ENCODE measurements around the gene NR2F1. TPM values are rescaled to one million over a fixed set of nuclear protein-coding genes. Genes with fewer than 3 reads are reported as not detected.
A peak's percentile ranks its signal among the peaks of the same experiment; 100 is the strongest.

The NR2F1 gene
- total RNA-seq, 1 donor from 2014 or later = 34.7 TPM

GRCh38 chr5:93591323-93591945 lies 8.4 kb downstream of the NR2F1 start:
- DNase-seq = no peak

DNA sequence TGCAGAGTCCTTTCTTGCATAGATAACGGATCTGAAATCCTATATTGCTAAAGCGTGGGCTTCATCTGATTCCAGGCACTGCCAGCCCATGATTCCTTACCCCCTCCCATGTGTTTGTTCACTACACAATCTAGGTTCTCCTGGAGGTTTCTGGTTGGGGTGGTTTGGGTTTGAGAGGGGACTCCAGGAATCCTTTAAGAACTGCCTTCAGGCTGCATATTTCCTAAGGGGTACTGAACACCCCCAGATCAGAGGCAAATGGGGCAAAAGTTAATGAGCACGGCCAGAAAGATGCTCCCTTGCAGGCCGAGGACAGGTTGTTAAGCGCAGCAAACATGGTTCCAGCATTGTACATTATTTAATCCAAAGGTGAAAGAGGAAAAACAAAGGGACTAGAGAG lies 9.9 kb downstream of the NR2F1 start:
- no peak for DNase-seq

GRCh38 chr5:93593476-93594131 lies 10.6 kb downstream of the NR2F1 start:
- DNase-seq = no peak

DNA sequence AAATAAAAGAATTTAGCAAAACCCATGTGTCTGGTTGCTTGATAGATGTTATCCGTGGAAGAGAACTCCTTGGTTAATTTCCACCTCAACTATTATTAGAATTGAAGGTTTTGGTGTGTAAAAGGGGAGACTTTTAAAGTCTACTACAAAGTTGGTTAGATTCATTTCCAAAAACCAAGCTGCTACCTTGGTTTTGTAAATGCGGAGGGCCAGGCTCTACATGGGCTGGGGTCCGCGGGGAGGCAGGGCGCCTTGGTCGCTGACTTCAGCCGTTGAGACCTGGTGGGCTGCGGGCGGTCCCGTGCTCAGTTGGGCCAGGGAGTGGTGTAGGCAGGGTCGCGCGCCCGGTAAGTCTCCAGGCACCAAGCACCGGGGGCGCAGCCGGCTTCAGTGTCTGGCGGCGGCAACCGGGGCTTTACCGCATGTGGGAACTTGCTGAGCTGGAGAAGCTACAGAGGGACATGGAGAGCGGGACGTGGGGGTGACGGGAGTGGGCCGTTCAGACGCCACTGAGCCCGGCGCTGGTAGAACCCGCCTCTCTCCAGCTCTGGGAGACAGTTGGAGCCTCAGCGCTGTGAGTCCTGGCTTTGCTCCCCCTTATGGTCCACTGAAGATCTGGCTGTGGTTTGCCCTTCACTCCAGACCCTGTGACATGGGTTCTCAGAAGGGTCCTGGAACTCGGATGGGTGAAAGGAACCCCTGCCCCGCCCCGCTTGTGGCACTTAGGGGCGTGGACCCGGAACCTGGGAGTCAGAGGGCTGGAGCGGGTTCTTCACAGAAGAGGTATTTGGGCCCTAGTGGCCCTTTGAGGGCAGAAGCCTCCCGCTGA lies 11.8 kb downstream of the NR2F1 start:
- DNase-seq = no peak

- no peak for DNase-seq
Measured at GRCh38 chr5:93595420-93596147, 12.6 kb downstream of the NR2F1 start.

DNA sequence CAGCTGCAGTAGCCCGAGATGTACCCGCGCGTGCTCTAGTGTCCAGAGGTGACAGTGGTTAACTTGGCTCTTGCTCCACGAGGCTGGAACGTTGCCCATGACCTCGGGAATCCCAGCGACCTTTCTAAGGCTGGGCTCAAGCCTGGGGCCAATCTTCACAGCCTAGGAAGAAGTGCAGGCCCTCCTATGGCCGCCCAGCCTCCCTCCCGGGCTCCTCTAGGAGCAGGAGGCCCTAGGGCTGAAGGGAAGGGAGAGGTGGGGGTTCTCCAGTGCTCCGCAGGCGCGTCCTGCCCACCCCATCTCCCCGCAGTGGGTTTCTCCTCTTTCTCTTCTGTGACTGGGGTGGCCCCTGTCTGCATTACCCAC lies 13.3 kb downstream of the NR2F1 start:
- DNase-seq = no peak

- DNase-seq = peak; percentile 30
Measured at GRCh38 chr5:93596676-93597490, 13.9 kb downstream of the NR2F1 start.

- no peak for DNase-seq
Measured at GRCh38 chr5:93598091-93599000, 15.3 kb downstream of the NR2F1 start.

DNA sequence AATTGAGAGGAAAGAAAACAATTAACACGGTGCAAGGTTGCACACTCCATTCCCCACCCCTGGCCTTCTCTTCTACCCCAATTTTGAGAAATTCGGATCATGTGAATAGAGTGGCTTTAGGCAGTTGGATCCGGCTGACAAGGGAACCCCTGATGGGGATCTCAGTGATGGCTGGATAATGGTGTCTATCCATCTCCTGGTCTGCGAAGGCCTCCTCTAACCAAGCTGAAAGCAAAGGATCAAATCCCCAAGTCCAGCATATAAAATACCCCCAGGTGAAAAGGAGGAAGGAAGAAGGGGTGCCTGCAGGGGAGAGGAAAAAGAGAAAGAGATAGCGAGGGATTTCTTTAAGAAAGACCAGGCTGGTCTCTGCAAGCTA lies 16.0 kb downstream of the NR2F1 start:
- DNase-seq = no peak

GRCh38 chr5:93599399-93600120 lies 16.5 kb downstream of the NR2F1 start:
- DNase-seq = no peak

DNA sequence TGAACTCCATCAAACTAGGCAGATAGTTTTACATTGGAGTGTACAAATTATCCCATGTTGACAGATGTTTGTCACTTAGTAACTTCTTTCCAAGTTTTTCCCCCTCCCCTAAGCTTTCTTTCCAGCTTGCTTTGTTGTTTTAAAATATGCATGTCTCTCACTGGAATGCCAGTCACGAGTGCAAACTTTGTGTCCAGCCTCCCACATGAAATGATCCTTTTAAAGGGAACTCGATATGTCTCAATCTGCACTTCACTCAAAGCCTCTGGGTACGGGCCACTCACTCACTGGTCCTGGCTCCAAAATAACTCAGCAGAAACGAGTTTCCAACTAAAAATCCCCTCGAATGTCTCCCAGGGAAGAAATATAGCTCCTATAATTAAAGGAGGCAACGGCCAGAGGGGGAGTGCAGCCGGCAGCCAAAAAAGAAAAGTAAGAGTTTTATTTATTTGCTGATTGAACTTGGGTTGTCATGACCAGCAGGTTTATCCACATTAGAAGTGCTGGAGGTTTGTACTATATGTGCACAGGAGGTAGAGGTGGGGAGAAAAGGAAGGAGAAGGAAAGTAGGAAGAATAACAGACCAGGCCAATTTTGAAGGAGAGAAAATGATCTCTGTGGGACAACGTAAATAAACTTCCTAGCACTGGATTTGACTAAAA lies 17.5 kb downstream of the NR2F1 start:
- no peak for DNase-seq

DNA sequence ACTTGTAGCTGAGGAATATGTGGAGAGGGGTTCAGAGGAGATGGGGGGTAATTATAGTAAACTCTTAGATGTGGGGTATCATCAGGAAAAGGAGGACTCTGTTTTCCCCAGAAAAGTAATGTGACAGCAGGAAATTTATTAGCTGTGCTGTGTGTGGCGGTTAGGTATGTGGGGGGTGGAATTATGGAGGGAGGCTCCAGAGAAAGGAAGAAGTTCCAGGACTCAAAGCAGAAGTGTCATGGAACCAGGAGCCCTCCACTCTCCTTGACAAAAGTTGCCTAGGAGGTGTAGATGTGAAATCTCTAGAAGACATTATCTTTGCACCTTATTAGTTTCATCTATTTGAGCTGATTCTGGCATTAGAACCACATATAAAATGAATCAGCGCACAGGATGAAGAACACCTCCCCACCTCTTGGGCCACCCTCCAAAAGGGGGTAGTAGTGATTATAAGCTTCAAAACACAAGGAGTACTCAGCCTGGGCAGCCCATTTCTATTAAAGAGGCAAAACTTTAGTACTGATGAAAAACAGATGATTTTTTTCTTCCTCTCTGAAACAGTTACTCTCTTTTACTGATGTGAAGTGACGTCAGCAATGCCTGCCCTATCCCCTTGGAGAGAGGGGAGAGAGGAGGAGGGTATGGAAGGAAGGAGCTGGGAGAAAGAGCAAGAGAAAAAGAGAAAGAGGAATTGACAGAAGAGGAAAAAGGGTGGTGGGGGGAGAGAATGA lies 18.2 kb downstream of the NR2F1 start:
- no peak for DNase-seq

DNA sequence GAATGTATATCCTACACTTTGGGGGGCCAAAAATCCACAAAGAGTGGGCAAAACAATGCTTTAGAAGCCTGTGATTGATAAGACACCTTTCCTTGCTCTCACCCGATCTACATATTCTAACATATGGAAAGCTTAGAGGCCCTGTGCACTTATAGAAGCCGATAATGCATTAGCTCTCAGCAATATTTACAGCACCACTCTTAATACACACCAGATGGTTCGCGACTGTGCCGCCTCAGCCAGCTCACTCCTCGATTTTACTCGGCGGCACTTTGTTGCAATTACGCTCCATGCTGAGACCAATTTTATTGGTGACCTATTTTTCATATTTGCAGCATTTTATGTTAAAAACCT lies 18.8 kb downstream of the NR2F1 start:
- no peak for DNase-seq

DNA sequence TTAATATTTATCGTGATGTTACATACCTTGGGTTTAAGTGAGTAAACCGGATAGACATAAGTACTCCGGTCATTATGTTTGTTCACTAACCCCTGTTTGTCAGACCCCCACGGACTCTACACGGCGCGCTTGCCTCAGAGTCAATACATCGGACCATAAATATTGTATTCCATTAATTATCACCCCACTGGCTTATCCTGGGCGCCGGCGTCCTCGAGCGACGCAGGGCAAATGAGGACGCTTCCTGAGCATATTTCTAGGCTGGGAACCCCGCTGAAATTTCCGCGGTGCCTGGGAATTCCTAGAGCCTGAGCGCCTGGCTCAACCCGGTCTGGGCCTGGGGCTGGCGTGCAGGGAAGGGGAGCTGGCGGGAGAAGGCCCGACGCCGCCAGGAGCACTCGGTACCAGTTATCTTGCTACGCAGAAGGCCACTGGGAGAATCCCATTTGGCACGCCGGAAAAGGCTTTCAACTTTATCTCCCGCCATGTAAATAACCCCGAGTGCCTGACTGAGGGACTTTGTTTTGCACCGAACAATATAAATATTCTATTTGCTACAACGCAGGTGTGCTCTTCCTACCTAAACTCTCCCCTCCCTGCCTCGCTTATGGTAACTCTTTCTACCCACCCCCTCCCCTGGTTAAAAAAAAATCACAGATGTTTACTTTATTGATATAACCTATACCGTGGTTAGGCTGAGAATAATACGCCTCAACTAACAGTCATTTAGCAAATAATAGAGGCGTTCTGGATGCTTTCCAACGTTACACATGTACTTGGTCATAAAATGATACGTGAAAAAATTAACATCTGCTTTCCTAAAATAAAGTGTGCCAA lies 19.4 kb downstream of the NR2F1 start:
- DNase-seq = no peak

DNA sequence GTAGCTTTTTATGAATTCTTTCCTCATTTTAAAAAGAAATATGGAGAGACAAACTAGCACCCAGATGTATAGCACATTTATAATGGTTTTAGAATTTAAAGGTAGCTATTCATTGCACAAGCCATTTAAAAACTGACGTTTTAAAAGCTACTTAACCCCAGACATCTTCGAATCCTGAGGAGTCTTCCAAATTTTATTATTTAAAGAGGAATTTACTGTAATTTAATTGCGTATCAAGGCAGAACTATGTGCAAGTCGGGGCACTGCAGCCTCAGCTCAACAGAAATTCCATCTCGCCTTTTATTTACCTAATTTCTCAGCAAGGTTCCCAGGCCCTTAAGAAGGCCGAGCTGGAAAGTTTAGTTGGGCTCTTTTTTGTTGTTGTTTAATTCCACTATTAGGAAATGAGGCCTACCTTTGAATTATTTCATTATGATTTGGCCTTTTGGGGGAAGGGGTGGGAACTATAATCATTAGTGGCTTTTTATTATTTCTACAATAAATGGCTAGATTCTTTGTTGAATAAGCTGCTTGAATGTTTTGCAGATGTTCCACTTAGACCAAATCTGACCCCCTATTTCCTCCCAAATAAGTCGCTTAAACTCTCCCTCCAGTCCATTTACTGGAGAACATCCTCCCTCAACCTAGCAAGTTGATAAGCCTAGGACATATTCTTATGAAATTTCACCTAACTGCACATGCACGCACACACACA lies 20.2 kb downstream of the NR2F1 start:
- DNase-seq = no peak

DNA sequence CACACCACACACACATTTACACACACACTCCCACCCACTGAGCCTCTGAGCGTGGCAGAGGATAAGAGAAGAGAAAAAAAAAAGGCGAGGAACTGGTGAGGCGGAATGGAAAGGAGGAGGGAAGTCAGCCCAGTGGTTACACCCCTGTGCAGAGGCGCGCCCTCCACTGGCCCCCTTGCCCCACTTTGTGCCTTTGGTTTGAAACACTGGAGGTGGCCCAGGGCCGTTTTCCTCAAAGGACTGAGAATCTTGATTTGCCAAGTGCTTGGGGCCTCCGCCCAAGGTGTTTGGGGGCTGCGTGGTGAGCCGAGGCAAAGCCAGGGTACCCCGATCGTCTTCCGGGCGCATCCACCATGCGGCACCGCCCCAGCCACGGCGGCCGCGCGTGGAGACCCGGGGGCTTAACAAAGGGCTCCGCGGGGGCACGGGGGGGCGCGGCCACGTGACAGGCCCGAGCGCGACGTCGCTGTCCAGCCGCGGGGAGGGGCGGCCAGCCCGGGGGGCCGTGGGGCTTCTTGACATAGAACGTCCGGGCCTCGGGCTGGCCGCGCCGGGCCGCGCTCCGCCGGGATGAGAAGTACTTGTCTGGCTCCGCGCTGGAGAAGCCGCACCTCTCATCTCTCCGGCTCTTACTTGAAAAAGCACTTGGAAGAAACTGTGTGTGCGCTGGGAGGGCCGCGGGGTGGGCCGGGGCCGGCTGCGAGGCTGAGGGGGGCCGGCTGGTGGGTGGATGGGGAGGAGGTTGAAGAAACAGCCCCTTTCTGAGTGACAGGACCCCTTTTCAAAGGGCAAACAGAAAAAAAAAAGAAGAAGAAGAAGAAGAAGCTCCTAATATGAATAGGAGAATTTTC lies 21.0 kb downstream of the NR2F1 start:
- peak; percentile 46 for DNase-seq
